IMR-90 (cell line): ENCODE results near the gene TRNT1. TPM values are rescaled to one million over a fixed set of nuclear protein-coding genes. Genes with fewer than 3 reads are reported as not detected.

Experiments
- ATAC-seq: fragments of 200-7000 bp; cut with Tn5 transposase; 2 replicates; pipeline ENCODE4 v1.9.1; 2020; ENCODE audit warnings: low read depth, mild to moderate bottlenecking, moderate library complexity
- BruUV-seq: library from RNA; stranded (reverse); fragments of 400-500 nt; replicated peaks from 2 replicates; lab custom pipeline; 2021; lab: Mats Ljungman, UMichigan
- CTCF ChIA-PET: fragments of 300-600 bp; formaldehyde crosslinking; extraction: SDS; loops from one replicate; lab custom pipeline; 2021; ENCODE audit warnings: antibody characterized with exemption; lab: Yijun Ruan, JAX
- POLR2A ChIA-PET: fragments of 300-600 bp; sonication (Branson Sonifier 250); formaldehyde crosslinking; loops from one replicate; lab custom pipeline; 2022; ENCODE audit warnings: antibody characterized with exemption; ENCODE audit not compliant: unreplicated experiment; lab: Charles Lee
- DNase-seq: peaks from one replicate; pipeline ENCODE4 v3.0.0; 2013
- H2AFZ ChIP-seq: replicated peaks from 2 replicates; pipeline ENCODE3; 2013; ENCODE audit warnings: low read length, mild to moderate bottlenecking; ENCODE audit not compliant: poor library complexity
- H2AK5ac ChIP-seq: 2 replicates; pipeline ENCODE4 v1.6.1; 2013; ENCODE audit warnings: low read depth, low read length, inconsistent platforms
- H2AK9ac ChIP-seq: replicated peaks from 2 replicates; pipeline ENCODE3; 2013; ENCODE audit warnings: mild to moderate bottlenecking, low read depth, low read length, moderate library complexity; ENCODE audit not compliant: poor library complexity
- H2BK120ac ChIP-seq: 2 replicates; pipeline ENCODE4 v1.6.1; 2013; ENCODE audit warnings: low read depth, low read length, inconsistent platforms
- H2BK15ac ChIP-seq: 3 replicates; pipeline ENCODE4 v1.6.1; 2013; ENCODE audit warnings: low read depth, low read length, inconsistent platforms
- H2BK20ac ChIP-seq: 2 replicates; pipeline ENCODE4 v1.6.1; 2013; ENCODE audit warnings: low read depth, mild to moderate bottlenecking, inconsistent platforms, low read length, moderate library complexity
- H2BK5ac ChIP-seq: 2 replicates; pipeline ENCODE4 v1.6.1; 2013; ENCODE audit warnings: mild to moderate bottlenecking, low read depth, low read length, inconsistent platforms; ENCODE audit not compliant: poor library complexity, severe bottlenecking
- H3K14ac ChIP-seq: replicated peaks from 2 replicates; pipeline ENCODE4 v1.6.1; 2013; ENCODE audit warnings: low read depth, low read length, inconsistent platforms
- H3K18ac ChIP-seq: 2 replicates; pipeline ENCODE4 v1.6.1; 2013; ENCODE audit warnings: low read depth, low read length, control low read depth
- H3K23ac ChIP-seq: 2 replicates; pipeline ENCODE4 v1.6.1; 2013; ENCODE audit warnings: low read depth, low read length, inconsistent platforms
- H3K27ac ChIP-seq: 2 replicates; pipeline ENCODE4 v1.5.1; 2013; ENCODE audit warnings: mild to moderate bottlenecking, control low read depth, low read length; ENCODE audit not compliant: insufficient read depth
- H3K27me3 ChIP-seq: 2 replicates; pipeline ENCODE4 v1.6.1; 2013; ENCODE audit warnings: low read length; ENCODE audit not compliant: control insufficient read depth, insufficient read depth
- H3K36me3 ChIP-seq: 2 replicates; pipeline ENCODE4 v1.6.1; 2013; ENCODE audit warnings: low read length, mixed read lengths; ENCODE audit not compliant: control insufficient read depth, insufficient read depth
- H3K4ac ChIP-seq: 2 replicates; pipeline ENCODE4 v1.6.1; 2013; ENCODE audit warnings: low read depth, low read length, inconsistent platforms
- H3K4me1 ChIP-seq: 2 replicates; pipeline ENCODE4 v1.6.1; 2013; ENCODE audit warnings: low read length, mixed read lengths; ENCODE audit not compliant: control insufficient read depth, insufficient read depth
- H3K4me2 ChIP-seq: 2 replicates; pipeline ENCODE4 v1.6.1; 2013; ENCODE audit warnings: low read depth, mild to moderate bottlenecking, control low read depth, low read length, moderate library complexity
- H3K4me3 ChIP-seq: 2 replicates; pipeline ENCODE4 v1.5.1; 2013; ENCODE audit warnings: low read depth, mild to moderate bottlenecking, control low read depth, low read length, moderate library complexity; ENCODE audit not compliant: insufficient read depth
- H3K56ac ChIP-seq: 2 replicates; pipeline ENCODE4 v1.6.1; 2013; ENCODE audit warnings: low read length, inconsistent platforms; ENCODE audit not compliant: insufficient read depth; ENCODE audit errors: extremely low read depth
- H3K79me1 ChIP-seq, 2 experiments: 2 replicates each; pipeline ENCODE4 v1.6.1; 2013; ENCODE audit warnings: low read length in 2 of 2, inconsistent platforms in 1 of 2, low read depth in 1 of 2
- H3K9ac ChIP-seq: 2 replicates; pipeline ENCODE4 v1.6.1; 2013; ENCODE audit warnings: low read depth, low read length, control low read depth
- H3K9me1 ChIP-seq: 2 replicates; pipeline ENCODE4 v1.6.1; 2013; ENCODE audit warnings: low read length, inconsistent platforms; ENCODE audit not compliant: insufficient read depth
- H3K9me3 ChIP-seq: 2 replicates; pipeline ENCODE4 v1.6.1; 2013; ENCODE audit warnings: low read length; ENCODE audit not compliant: control insufficient read depth, insufficient read depth
- H4K20me1 ChIP-seq: 2 replicates; pipeline ENCODE4 v1.6.1; 2013; ENCODE audit warnings: low read length, inconsistent platforms; ENCODE audit not compliant: insufficient read depth
- H4K5ac ChIP-seq: 2 replicates; pipeline ENCODE4 v1.6.1; 2013; ENCODE audit warnings: mild to moderate bottlenecking, low read depth, low read length, control low read depth
- H4K8ac ChIP-seq, 2 experiments: 2 replicates each; pipeline ENCODE4 v1.6.1; 2013; ENCODE audit warnings: low read depth in 2 of 2, low read length in 2 of 2, control low read depth in 1 of 2, inconsistent platforms in 1 of 2
- H4K91ac ChIP-seq: 2 replicates; pipeline ENCODE4 v1.6.1; 2013; ENCODE audit warnings: low read depth, low read length, inconsistent platforms; ENCODE audit not compliant: insufficient read depth
- CHD1 ChIP-seq: IDR thresholded peaks from 2 replicates; pipeline ENCODE4 v1.6.1; 2012; ENCODE audit warnings: low read depth, low read length, improper control_type of control experiment
- RCOR1 ChIP-seq: IDR thresholded peaks from 2 replicates; pipeline ENCODE4 v1.6.1; 2012; ENCODE audit warnings: mild to moderate bottlenecking, low read length, improper control_type of control experiment; ENCODE audit not compliant: insufficient replicate concordance
- RFX5 ChIP-seq: IDR thresholded peaks from 2 replicates; pipeline ENCODE4 v1.8.0; 2012; ENCODE audit warnings: low read depth, mild to moderate bottlenecking, low read length, moderate library complexity
- SMC3 ChIP-seq: fragments of 150-350 bp; IDR thresholded peaks from 2 replicates; pipeline ENCODE4 v1.6.1; 2016; ENCODE audit warnings: low read depth, mild to moderate bottlenecking, antibody characterized with exemption, low read length, moderate library complexity
- dilution Hi-C: fragments of 300-500 bp; cut with HindIII; formaldehyde crosslinking; loops from one replicate; pipeline ENCODE4 v1.14.3; 2018; ENCODE audit warnings: low sequenced_read_pairs; ENCODE audit not compliant: unreplicated experiment
- in situ Hi-C: fragments of 300-500 bp; cut with MboI; formaldehyde crosslinking; loops from 3 replicates; pipeline ENCODE4 v1.14.3; 2019; ENCODE audit warnings: low sequenced_read_pairs, inconsistent platforms, mixed read lengths
- intact Hi-C: fragments of 100-400 bp; cut with micrococcal nuclease; formaldehyde crosslinking; loops from 2 replicates; pipeline ENCODE4 v1.10.0; 2022
- polyA plus RNA-seq, 3 experiments: library from polyadenylated mRNA; depleted of rRNA; stranded (reverse); fragments of >200 nt; gene quantifications; 2 replicates each; pipeline ENCODE4 v1.2.3, GENCODE V29; 2012; ENCODE audit warnings: low replicate concordance in 1 of 3
- total RNA-seq: library from RNA; depleted of rRNA; stranded (reverse); fragments of >200 nt; gene quantifications from 2 replicates; pipeline ENCODE4 v1.2.3, GENCODE V29; 2012

The TRNT1 gene
- total and polyA plus RNA-seq, 2 of the 4 experiments (the other 2 are of a cell fraction): 11.8 to 12.3 TPM

DNA sequence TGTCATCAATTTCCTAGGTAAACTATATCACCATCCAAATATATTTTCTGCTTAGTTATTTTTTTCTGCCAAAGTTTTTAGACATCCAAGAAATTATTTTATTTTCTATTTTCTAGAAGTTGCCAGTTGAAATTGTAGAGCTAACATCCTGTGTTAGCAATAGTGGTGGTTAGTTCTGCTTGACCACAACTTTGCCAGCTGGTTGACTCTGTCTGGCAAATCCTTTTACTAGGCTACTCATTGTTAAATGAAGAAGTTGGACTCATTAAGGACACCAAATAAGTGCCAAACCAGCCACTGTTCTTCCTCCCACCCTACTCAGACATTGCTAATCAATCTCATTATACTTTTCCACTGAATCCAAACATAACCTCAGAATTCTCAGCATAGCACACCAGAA, 68.1 kb downstream of the TRNT1 start:
- H3K18ac ChIP-seq: no peak overlapping the region
- H3K4me2 ChIP-seq: no peak overlapping the region
- H3K9ac ChIP-seq: no peak overlapping the region
- intact Hi-C loops: no loop called here
- H3K4me3 ChIP-seq: no peak overlapping the region
- POLR2A ChIA-PET: no interaction called here
- H4K20me1 ChIP-seq: no peaks in the 10 kb centered on the region
- no peaks in the 10 kb centered on the region for H3K36me3 ChIP-seq
- H3K4ac ChIP-seq: no peak overlapping the region
- no peaks in the 10 kb centered on the region for H3K27me3 ChIP-seq
- no peak overlapping the region for H3K27ac ChIP-seq
- dilution Hi-C loops: no loop called here
- no TSS peak for BruUV-seq
- CTCF ChIA-PET: no interaction called here
- H2BK120ac ChIP-seq: no peak overlapping the region
- H2BK5ac ChIP-seq: no peak overlapping the region
- no peak overlapping the region for H2AK5ac ChIP-seq
- no peak overlapping the region for H2AK9ac ChIP-seq
- no peak overlapping the region for H2BK20ac ChIP-seq
- no peaks in the 10 kb centered on the region for H3K4me1 ChIP-seq
- in situ Hi-C loops: no loop called here
- no peak overlapping the region for H4K5ac ChIP-seq
- H2BK15ac ChIP-seq: no peak overlapping the region
- no peak overlapping the region for H4K91ac ChIP-seq
- DNase-seq (no peak), ATAC-seq (no peak)
- no peaks in the 10 kb centered on the region for H3K9me1 ChIP-seq
- H2AFZ ChIP-seq: no peak overlapping the region
- H3K14ac ChIP-seq: no peak overlapping the region
- H3K56ac ChIP-seq: no peak overlapping the region
- no peak overlapping the region for H3K23ac ChIP-seq
- H3K79me1 ChIP-seq: no peaks in the 10 kb centered on the region
- H3K9me3 ChIP-seq: no peaks in the 10 kb centered on the region
- TF ChIP-seq SMC3: no peak
- TF ChIP-seq RCOR1: no peak
- no peak for TF ChIP-seq RFX5
- TF ChIP-seq CHD1: no peak
- no peak overlapping the region for H4K8ac ChIP-seq
